H1 (cell line): ENCODE data around the gene HOXD11. TPM values are rescaled to one million over a fixed set of nuclear protein-coding genes. Genes with fewer than 3 reads are reported as not detected.

Source experiments
- CTCF ChIA-PET: fragments of 300-600 bp; sonication (Branson Sonifier 250); formaldehyde crosslinking; loops from one replicate; lab custom pipeline; 2021; ENCODE audit not compliant: partially characterized antibody; lab: Charles Lee
- POLR2A ChIA-PET: fragments of 300-600 bp; sonication (Branson Sonifier 250); formaldehyde crosslinking; loops from one replicate; lab custom pipeline; 2021; ENCODE audit warnings: inconsistent platforms; ENCODE audit not compliant: partially characterized antibody; lab: Charles Lee
- DNase-seq, 2 experiments: peaks; one replicate each; pipeline versions ENCODE4 v3.0.0 to v3.0.0-alpha.2; 2010 to 2022; ENCODE audit warnings: low spot score in 2 of 2, low read depth in 1 of 2, mixed read lengths in 1 of 2
- FAIRE-seq: peaks from 2 replicates; lab custom pipeline; 2011; peaks lifted over from hg19 to GRCh38; lab: Jason Lieb, UNC
- H2AFZ ChIP-seq: 2 replicates; pipeline ENCODE4 v1.8.1; 2012; ENCODE audit warnings: low read length, inconsistent platforms
- H2AK5ac ChIP-seq: 2 replicates; pipeline ENCODE4 v1.6.1; 2013; ENCODE audit warnings: low read depth, low read length
- H2BK120ac ChIP-seq: replicated peaks from 2 replicates; pipeline ENCODE3; 2013; ENCODE audit warnings: low read depth, low read length, inconsistent platforms
- H2BK12ac ChIP-seq: 2 replicates; pipeline ENCODE4 v1.6.1; 2013; ENCODE audit warnings: low read depth, low read length
- H2BK15ac ChIP-seq: 2 replicates; pipeline ENCODE4 v1.6.1; 2013; ENCODE audit warnings: low read length
- H2BK20ac ChIP-seq: 2 replicates; pipeline ENCODE4 v1.6.1; 2013; ENCODE audit warnings: low read length
- H2BK5ac ChIP-seq: 2 replicates; pipeline ENCODE4 v1.6.1; 2013; ENCODE audit warnings: low read depth, low read length
- H3K14ac ChIP-seq: 2 replicates; pipeline ENCODE4 v1.6.1; 2013; ENCODE audit warnings: inconsistent platforms; ENCODE audit not compliant: insufficient read length
- H3K18ac ChIP-seq: 2 replicates; pipeline ENCODE4 v1.6.1; 2013; ENCODE audit warnings: low read length; ENCODE audit errors: extremely low read depth
- H3K23ac ChIP-seq: 2 replicates; pipeline ENCODE4 v1.6.1; 2013; ENCODE audit warnings: inconsistent platforms; ENCODE audit not compliant: insufficient read length
- H3K23me2 ChIP-seq: 2 replicates; pipeline ENCODE4 v1.6.1; 2013; ENCODE audit warnings: low read depth, low read length
- H3K27ac ChIP-seq: 2 replicates; pipeline ENCODE4 v1.6.1; 2011; ENCODE audit warnings: low read depth, low read length, inconsistent platforms
- H3K27me3 ChIP-seq, 4 experiments: replicated peaks in 1 of 4; 1 replicate in 1 of 4; 2 replicates in 3 of 4; pipeline versions ENCODE4 v1.6.1 to v1.8.1; 2011 to 2013; ENCODE audit warnings: low read length in 3 of 4, mild to moderate bottlenecking in 3 of 4, inconsistent platforms in 2 of 4, mixed read lengths in 2 of 4, moderate library complexity in 1 of 4; ENCODE audit not compliant: control insufficient read depth in 3 of 4, insufficient read depth in 3 of 4; ENCODE audit errors: extremely low read depth in 1 of 4
- H3K36me3 ChIP-seq, 4 experiments: 2 replicates each; pipeline versions ENCODE4 v1.6.1 to v1.8.1; 2011 to 2013; ENCODE audit warnings: mild to moderate bottlenecking in 4 of 4, low read length in 3 of 4, moderate library complexity in 2 of 4, control low read depth in 1 of 4, inconsistent platforms in 1 of 4; ENCODE audit not compliant: insufficient read depth in 4 of 4, control insufficient read depth in 2 of 4
- H3K4ac ChIP-seq: replicated peaks from 2 replicates; pipeline ENCODE3; 2013; ENCODE audit warnings: low read length, low read depth, mixed read lengths, inconsistent platforms; ENCODE audit not compliant: insufficient read length
- H3K4me1 ChIP-seq, 4 experiments: replicated peaks in 1 of 4; 1 replicate in 1 of 4; 2 replicates in 3 of 4; pipeline versions ENCODE4 v1.6.1 to v1.8.1; 2011 to 2013; ENCODE audit warnings: low read length in 3 of 4, inconsistent platforms in 2 of 4, mixed read lengths in 1 of 4; ENCODE audit not compliant: insufficient read depth in 4 of 4, control insufficient read depth in 3 of 4
- H3K4me2 ChIP-seq, 2 experiments: 2 replicates each; pipeline versions ENCODE4 v1.6.1 to v1.8.1; 2011 to 2013; ENCODE audit warnings: low read depth in 2 of 2, low read length in 2 of 2, control low read depth in 1 of 2, inconsistent platforms in 1 of 2, mild to moderate bottlenecking in 1 of 2; ENCODE audit not compliant: insufficient read depth in 1 of 2
- H3K4me3 ChIP-seq, 4 experiments: fragments of 200-600, 300-600 bp in 1 of 4; sonication (generic), shearing (Covaris generic), sonication (Bioruptor Twin) in 1 of 4; 2 replicates each; pipeline versions ENCODE4 v1.5.1 to v1.8.1; 2011 to 2016; ENCODE audit warnings: low read length in 4 of 4, low read depth in 3 of 4, control low read depth in 2 of 4, inconsistent platforms in 2 of 4, mild to moderate bottlenecking in 2 of 4, mixed read lengths in 1 of 4, moderate library complexity in 1 of 4; ENCODE audit not compliant: insufficient read depth in 2 of 4; ENCODE audit errors: extremely low read depth in 1 of 4
- H3K56ac ChIP-seq: replicated peaks from 2 replicates; pipeline ENCODE3; 2013; ENCODE audit warnings: low read depth, mild to moderate bottlenecking, mixed read lengths, low read length, inconsistent platforms; ENCODE audit not compliant: insufficient read length
- H3K79me1 ChIP-seq: 2 replicates; pipeline ENCODE4 v1.6.1; 2013; ENCODE audit warnings: low read depth, low read length, control low read depth
- H3K79me2 ChIP-seq, 2 experiments: 2 replicates each; pipeline versions ENCODE4 v1.6.1 to v1.8.1; 2012 to 2013; ENCODE audit warnings: low read length in 2 of 2, mild to moderate bottlenecking in 2 of 2, inconsistent platforms in 1 of 2; ENCODE audit not compliant: insufficient read depth in 2 of 2, control insufficient read depth in 1 of 2
- H3K9ac ChIP-seq, 4 experiments: replicated peaks in 1 of 4; 1 replicate in 1 of 4; 2 replicates in 3 of 4; pipeline versions ENCODE4 v1.6.1 to v1.8.1; 2011 to 2013; ENCODE audit warnings: low read depth in 3 of 4, low read length in 3 of 4, control low read depth in 2 of 4, mild to moderate bottlenecking in 2 of 4, moderate library complexity in 2 of 4, inconsistent platforms in 1 of 4; ENCODE audit errors: extremely low read depth in 1 of 4
- H3K9me3 ChIP-seq, 2 experiments: 2 replicates each; pipeline versions ENCODE4 v1.6.1 to v1.8.1; 2012 to 2013; ENCODE audit warnings: mild to moderate bottlenecking in 2 of 2, moderate library complexity in 2 of 2, control low read depth in 1 of 2, inconsistent platforms in 1 of 2, low read depth in 1 of 2, low read length in 1 of 2, mixed read lengths in 1 of 2; ENCODE audit not compliant: insufficient read depth in 2 of 2
- H4K20me1 ChIP-seq, 2 experiments: replicated peaks in 1 of 2; 2 replicates each; pipeline versions ENCODE3 to v1.8.1; 2011 to 2013; ENCODE audit warnings: inconsistent platforms in 2 of 2, low read length in 2 of 2, mild to moderate bottlenecking in 1 of 2; ENCODE audit not compliant: insufficient read depth in 2 of 2, control insufficient read depth in 1 of 2
- H4K5ac ChIP-seq: 2 replicates; pipeline ENCODE4 v1.6.1; 2013; ENCODE audit warnings: low read length, low read depth, mixed read lengths, inconsistent platforms; ENCODE audit not compliant: insufficient read length
- H4K8ac ChIP-seq: 2 replicates; pipeline ENCODE4 v1.8.0; 2013; ENCODE audit warnings: mild to moderate bottlenecking, moderate library complexity, low read length, inconsistent platforms; ENCODE audit not compliant: insufficient read depth; ENCODE audit errors: extremely low read depth
- H4K91ac ChIP-seq: replicated peaks from 2 replicates; pipeline ENCODE3; 2013; ENCODE audit warnings: low read length, mixed read lengths, inconsistent platforms; ENCODE audit not compliant: insufficient read length
- KDM1A ChIP-seq: fragments of 200-600, 300-600 bp; sonication (generic); IDR thresholded peaks from 2 replicates; pipeline ENCODE4 v1.7.1; 2016; ENCODE audit warnings: mild to moderate bottlenecking, low read length, borderline replicate concordance
- WGBS, 2 experiments: shearing (Covaris generic) in 1 of 2; methylation state at CpG; one replicate each; pipeline versions ENCODE4 v1.1.6 to v1.1.7; 2013 to 2015; ENCODE audit warnings: low lambda C conversion rate in 2 of 2, mixed read lengths in 2 of 2, inconsistent platforms in 1 of 2, low coverage in 1 of 2, missing lambda C conversion rate in 1 of 2; ENCODE audit not compliant: insufficient replicate concordance in 2 of 2, insufficient coverage in 1 of 2, insufficient read length in 1 of 2; ENCODE audit errors: extremely low coverage in 1 of 2, missing lambda C conversion rate in 1 of 2; 5-methylcytosine and 5-hydroxymethylcytosine counted together
- polyA plus RNA-seq, 7 experiments: library from polyadenylated mRNA; depleted of rRNA in 3 of 7; stranded (reverse) in 5 of 7; unstranded in 2 of 7; fragments of >200 nt in 5 of 7; fragments of 200-250 nt in 2 of 7; gene quantifications; 1 replicate in 5 of 7; 2 replicates in 1 of 7; 4 replicates in 1 of 7; pipeline versions ENCODE4 v1.2.1 to v1.2.3, GENCODE V29; 2011 to 2013; ENCODE audit warnings: missing spikeins in 2 of 7, mixed read lengths in 2 of 7
- total RNA-seq: library from RNA; stranded (reverse); fragmentation: NEBNext Ultra II Directional; extraction: Animal tissue kit (Norgen Biotek cat#: 25700); gene quantifications from 2 replicates; pipeline ENCODE4 v1.2.1, GENCODE V29; 2021
- TF ChIP-seq, protein P1 (sequence below): IDR thresholded peaks from 2 replicates; pipeline ENCODE4 v1.6.1; 2011; ENCODE audit warnings: low read depth, mild to moderate bottlenecking, low read length; ENCODE audit not compliant: insufficient read depth

The HOXD11 gene
- total and polyA plus RNA-seq, 2 of the 8 experiments (the other 6 are each of a cell fraction or from before 2014, with no cell fraction given): not detected

DNA sequence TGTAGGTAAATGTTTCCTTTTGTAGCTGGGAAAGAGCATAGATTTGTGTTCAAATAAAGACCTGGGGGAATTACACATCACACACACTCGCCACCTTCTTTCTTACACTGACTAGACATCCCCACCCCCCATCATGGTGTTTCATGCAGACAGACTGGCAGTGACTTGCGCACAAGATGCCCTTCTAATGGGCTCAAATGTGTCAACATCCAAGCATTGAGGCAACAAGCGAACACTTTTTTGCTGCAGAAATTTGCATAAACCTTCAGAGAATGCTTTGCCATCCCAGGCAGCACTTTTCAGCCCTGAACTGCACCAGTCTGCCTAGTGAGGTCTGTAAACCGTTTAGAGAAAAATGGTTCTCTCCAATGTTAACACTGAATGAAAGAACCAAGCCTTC lies 27.0 kb downstream of the HOXD11 start:
- Histone ChIP-seq H3K23ac (no peak overlapping the region), H3K14ac (no peak overlapping the region), H3K79me2 (no peaks in the 10 kb centered on the region), H3K9ac (no peak overlapping the region), H3K4me1 (peaks cover 0 to 12% (median 3%) of the 10 kb centered on the region in 4 experiments; a peak in 5 of 7 replicates), H3K79me1 (no peaks in the 10 kb centered on the region), H2AFZ (no peak overlapping the region), H3K9me3 (no peaks in the 10 kb centered on the region), H3K27me3 (peaks cover 93 to 100% (median 98%) of the 10 kb centered on the region in 4 experiments), H3K56ac (no peak overlapping the region), H3K36me3 (peaks cover 0 to 19% (median 0%) of the 10 kb centered on the region in 4 experiments; a peak in 1 of 8 replicates), H2BK20ac (no peak overlapping the region), H2AK5ac (no peak overlapping the region), H3K27ac (no peak overlapping the region), H2BK12ac (no peak overlapping the region), H4K5ac (no peak overlapping the region), H2BK15ac (no peak overlapping the region), H3K4me2 (no peak overlapping the region; a peak in 1 of 4 replicates), H3K23me2 (peaks cover 3% of the 10 kb centered on the region; the same call in 1 of the 2 replicates), H2BK120ac (no peak overlapping the region), H4K8ac (no peak overlapping the region), H3K18ac (no peak overlapping the region), H4K91ac (no peak overlapping the region), H3K4me3 (no peak overlapping the region), H4K20me1 (peaks cover 6 to 30% of the 10 kb centered on the region in 2 experiments), H3K4ac (no peak overlapping the region), H2BK5ac (no peak overlapping the region)
- WGBS, 2 experiments: 14% methylated on average over 4 of the region's 4 CpGs; no CpG with 5 or more reads in 1 of the 2 experiments
- ChIA-PET CTCF (interaction anchor here (0.7 to 4.5 kb wide), 9 partner anchors 13 to 518 kb away, joined by 3 to 24 read pairs (median 4); partner anchors contain the start of gene MTX2), POLR2A (no interaction called here)
- FAIRE-seq (no peak), DNase-seq (peak in 1 of 2 experiments; percentile 39)
- no peak for TF ChIP-seq KDM1A
- TF ChIP-seq, protein P1, sequence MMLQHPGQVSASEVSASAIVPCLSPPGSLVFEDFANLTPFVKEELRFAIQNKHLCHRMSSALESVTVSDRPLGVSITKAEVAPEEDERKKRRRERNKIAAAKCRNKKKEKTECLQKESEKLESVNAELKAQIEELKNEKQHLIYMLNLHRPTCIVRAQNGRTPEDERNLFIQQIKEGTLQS: no peak
